SK-N-SH treated with all-trans-retinoic acid at 6 μM for 48 hours (cell line): ENCODE data around the gene PARP3.

ENCODE experiments used
- ARNTL ChIP-seq: fragments of 450-650 bp; formaldehyde crosslinking; IDR thresholded peaks from 2 replicates; pipeline ENCODE4 v1.5.0; 2020; ENCODE audit warnings: low read depth, mild to moderate bottlenecking, moderate library complexity, borderline replicate concordance
- GLIS3 ChIP-seq: fragments of 250-450 bp; sonication (Bioruptor Pico); IDR thresholded peaks from 2 replicates; pipeline ENCODE4 v1.5.0; 2020; ENCODE audit warnings: mild to moderate bottlenecking, moderate library complexity
- OSR1 ChIP-seq: fragments of 250-450 bp; sonication (Bioruptor Pico); IDR thresholded peaks from 2 replicates; pipeline ENCODE4 v1.8.0; 2022; ENCODE audit warnings: moderate library complexity, mild to moderate bottlenecking, inconsistent platforms
- PPARA ChIP-seq: fragments of 250-450 bp; sonication (Bioruptor Pico); IDR thresholded peaks from 2 replicates; pipeline ENCODE4 v1.5.0; 2020; ENCODE audit warnings: mild to moderate bottlenecking, borderline replicate concordance
- RARB ChIP-seq: fragments of 250-450 bp; sonication (Bioruptor Pico); IDR thresholded peaks from 2 replicates; pipeline ENCODE4 v1.8.0; 2021; ENCODE audit warnings: mild to moderate bottlenecking, moderate library complexity
- SNAI2 ChIP-seq: fragments of 250-450 bp; sonication (Bioruptor Pico); IDR thresholded peaks from 2 replicates; pipeline ENCODE4 v1.5.0; 2020; ENCODE audit warnings: mild to moderate bottlenecking, moderate library complexity
- TCF4 ChIP-seq: fragments of 250-450 bp; sonication (Bioruptor Pico); IDR thresholded peaks from 2 replicates; pipeline ENCODE4 v1.8.0; 2021; ENCODE audit warnings: mild to moderate bottlenecking, moderate library complexity, borderline replicate concordance
- ZFP3 ChIP-seq: fragments of 250-450 bp; sonication (Bioruptor Pico); IDR thresholded peaks from 2 replicates; pipeline ENCODE4 v1.5.0; 2020; ENCODE audit warnings: mild to moderate bottlenecking, moderate library complexity
- ZFP30 ChIP-seq: fragments of 450-650 bp; formaldehyde crosslinking; IDR thresholded peaks from 2 replicates; pipeline ENCODE4 v1.5.0; 2022; ENCODE audit warnings: mild to moderate bottlenecking, moderate library complexity
- ZNF565 ChIP-seq: fragments of 450-650 bp; formaldehyde crosslinking; conservative IDR thresholded peaks from 2 replicates; pipeline ENCODE4 v1.5.0; 2020; ENCODE audit warnings: low read depth, mild to moderate bottlenecking, moderate library complexity
- ZNF8 ChIP-seq: fragments of 450-650 bp; formaldehyde crosslinking; IDR thresholded peaks from 2 replicates; pipeline ENCODE4 v1.5.0; 2020; ENCODE audit warnings: mild to moderate bottlenecking, moderate library complexity
- TF ChIP-seq, protein P1 (sequence below): fragments of 250-450 bp; sonication (Bioruptor Pico); IDR thresholded peaks from 2 replicates; pipeline ENCODE4 v1.8.0; 2020; ENCODE audit warnings: mild to moderate bottlenecking, moderate library complexity, borderline replicate concordance
- TF ChIP-seq, protein P2 (sequence below): fragments of 250-450 bp; sonication (Bioruptor Pico); IDR thresholded peaks from 2 replicates; pipeline ENCODE4 v1.5.1; 2020; ENCODE audit warnings: low read depth, mild to moderate bottlenecking, moderate library complexity
- TF ChIP-seq, protein P3 (sequence below): fragments of 250-450 bp; sonication (Bioruptor Pico); IDR thresholded peaks from 2 replicates; pipeline ENCODE4 v1.5.1; 2021; ENCODE audit warnings: mild to moderate bottlenecking, moderate library complexity

DNA sequence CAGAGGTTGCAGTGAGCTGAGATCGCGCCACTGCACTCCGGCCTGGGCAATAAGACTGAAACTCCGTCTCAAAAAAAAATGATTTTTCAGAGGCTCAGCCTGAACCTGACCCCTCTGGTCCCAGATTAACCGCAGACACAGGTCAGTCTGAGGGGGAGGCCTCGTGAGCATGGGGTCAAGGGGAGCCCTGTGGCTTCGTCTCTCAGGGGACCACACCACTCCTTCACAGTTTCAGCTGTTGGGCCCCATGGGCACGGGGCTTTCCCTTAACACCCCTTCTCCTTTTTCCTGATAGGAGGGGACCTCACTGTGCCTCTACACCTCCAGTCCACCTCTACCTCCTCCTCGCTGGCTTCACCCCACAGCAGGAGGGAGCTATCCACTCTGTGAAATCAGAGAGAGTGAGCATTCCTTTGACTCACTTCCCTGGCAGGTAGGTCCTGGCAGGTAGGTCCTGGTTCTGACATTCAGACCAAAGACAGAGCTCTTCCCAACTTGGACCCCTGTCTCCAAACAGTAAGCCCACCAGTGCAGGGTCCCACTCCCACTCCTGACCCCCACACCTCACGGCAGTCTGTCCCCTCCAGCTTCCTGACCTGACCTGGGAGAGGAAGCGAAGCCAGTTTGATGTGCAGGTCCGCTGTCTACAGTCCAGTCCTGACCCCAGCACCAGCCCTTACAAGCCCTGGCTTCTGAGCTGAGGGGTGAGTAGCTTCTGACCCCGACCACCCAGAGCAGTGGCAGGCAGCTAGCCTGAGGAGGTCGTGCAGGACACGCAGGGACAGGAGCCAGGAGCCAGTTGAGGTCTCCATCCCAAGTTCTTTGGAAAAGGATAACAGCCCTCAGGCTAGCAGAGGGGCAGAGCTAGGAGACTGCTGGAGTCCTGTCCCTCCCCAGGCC, 9.4 kb upstream of the PARP3 start:
- TF ChIP-seq ZNF565 (CRISPR knock-in tag) (no peak), RARB (CRISPR knock-in tag) (no peak), OSR1 (no peak), ARNTL (CRISPR knock-in tag) (no peak), ZFP30 (CRISPR knock-in tag) (no peak), TCF4 (no peak), ZFP3 (no peak), ZNF8 (CRISPR knock-in tag) (no peak), PPARA (CRISPR knock-in tag) (no peak), GLIS3 (CRISPR knock-in tag) (no peak), SNAI2 (no peak)
- TF ChIP-seq, protein P1, sequence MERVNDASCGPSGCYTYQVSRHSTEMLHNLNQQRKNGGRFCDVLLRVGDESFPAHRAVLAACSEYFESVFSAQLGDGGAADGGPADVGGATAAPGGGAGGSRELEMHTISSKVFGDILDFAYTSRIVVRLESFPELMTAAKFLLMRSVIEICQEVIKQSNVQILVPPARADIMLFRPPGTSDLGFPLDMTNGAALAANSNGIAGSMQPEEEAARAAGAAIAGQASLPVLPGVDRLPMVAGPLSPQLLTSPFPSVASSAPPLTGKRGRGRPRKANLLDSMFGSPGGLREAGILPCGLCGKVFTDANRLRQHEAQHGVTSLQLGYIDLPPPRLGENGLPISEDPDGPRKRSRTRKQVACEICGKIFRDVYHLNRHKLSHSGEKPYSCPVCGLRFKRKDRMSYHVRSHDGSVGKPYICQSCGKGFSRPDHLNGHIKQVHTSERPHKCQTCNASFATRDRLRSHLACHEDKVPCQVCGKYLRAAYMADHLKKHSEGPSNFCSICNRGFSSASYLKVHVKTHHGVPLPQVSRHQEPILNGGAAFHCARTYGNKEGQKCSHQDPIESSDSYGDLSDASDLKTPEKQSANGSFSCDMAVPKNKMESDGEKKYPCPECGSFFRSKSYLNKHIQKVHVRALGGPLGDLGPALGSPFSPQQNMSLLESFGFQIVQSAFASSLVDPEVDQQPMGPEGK (CRISPR knock-in tag) = no peak
- TF ChIP-seq, protein P2, sequence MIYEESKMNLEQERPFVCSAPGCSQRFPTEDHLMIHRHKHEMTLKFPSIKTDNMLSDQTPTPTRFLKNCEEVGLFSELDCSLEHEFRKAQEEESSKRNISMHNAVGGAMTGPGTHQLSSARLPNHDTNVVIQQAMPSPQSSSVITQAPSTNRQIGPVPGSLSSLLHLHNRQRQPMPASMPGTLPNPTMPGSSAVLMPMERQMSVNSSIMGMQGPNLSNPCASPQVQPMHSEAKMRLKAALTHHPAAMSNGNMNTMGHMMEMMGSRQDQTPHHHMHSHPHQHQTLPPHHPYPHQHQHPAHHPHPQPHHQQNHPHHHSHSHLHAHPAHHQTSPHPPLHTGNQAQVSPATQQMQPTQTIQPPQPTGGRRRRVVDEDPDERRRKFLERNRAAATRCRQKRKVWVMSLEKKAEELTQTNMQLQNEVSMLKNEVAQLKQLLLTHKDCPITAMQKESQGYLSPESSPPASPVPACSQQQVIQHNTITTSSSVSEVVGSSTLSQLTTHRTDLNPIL (CRISPR knock-in tag) = no peak
- TF ChIP-seq, protein P3, sequence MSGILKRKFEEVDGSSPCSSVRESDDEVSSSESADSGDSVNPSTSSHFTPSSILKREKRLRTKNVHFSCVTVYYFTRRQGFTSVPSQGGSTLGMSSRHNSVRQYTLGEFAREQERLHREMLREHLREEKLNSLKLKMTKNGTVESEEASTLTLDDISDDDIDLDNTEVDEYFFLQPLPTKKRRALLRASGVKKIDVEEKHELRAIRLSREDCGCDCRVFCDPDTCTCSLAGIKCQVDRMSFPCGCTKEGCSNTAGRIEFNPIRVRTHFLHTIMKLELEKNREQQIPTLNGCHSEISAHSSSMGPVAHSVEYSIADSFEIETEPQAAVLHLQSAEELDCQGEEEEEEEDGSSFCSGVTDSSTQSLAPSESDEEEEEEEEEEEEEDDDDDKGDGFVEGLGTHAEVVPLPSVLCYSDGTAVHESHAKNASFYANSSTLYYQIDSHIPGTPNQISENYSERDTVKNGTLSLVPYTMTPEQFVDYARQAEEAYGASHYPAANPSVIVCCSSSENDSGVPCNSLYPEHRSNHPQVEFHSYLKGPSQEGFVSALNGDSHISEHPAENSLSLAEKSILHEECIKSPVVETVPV (CRISPR knock-in tag) = no peak
